ENCODE measurements around the gene GFRA1.

Gene GFRA1, protein sequence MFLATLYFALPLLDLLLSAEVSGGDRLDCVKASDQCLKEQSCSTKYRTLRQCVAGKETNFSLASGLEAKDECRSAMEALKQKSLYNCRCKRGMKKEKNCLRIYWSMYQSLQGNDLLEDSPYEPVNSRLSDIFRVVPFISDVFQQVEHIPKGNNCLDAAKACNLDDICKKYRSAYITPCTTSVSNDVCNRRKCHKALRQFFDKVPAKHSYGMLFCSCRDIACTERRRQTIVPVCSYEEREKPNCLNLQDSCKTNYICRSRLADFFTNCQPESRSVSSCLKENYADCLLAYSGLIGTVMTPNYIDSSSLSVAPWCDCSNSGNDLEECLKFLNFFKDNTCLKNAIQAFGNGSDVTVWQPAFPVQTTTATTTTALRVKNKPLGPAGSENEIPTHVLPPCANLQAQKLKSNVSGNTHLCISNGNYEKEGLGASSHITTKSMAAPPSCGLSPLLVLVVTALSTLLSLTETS

DNA sequence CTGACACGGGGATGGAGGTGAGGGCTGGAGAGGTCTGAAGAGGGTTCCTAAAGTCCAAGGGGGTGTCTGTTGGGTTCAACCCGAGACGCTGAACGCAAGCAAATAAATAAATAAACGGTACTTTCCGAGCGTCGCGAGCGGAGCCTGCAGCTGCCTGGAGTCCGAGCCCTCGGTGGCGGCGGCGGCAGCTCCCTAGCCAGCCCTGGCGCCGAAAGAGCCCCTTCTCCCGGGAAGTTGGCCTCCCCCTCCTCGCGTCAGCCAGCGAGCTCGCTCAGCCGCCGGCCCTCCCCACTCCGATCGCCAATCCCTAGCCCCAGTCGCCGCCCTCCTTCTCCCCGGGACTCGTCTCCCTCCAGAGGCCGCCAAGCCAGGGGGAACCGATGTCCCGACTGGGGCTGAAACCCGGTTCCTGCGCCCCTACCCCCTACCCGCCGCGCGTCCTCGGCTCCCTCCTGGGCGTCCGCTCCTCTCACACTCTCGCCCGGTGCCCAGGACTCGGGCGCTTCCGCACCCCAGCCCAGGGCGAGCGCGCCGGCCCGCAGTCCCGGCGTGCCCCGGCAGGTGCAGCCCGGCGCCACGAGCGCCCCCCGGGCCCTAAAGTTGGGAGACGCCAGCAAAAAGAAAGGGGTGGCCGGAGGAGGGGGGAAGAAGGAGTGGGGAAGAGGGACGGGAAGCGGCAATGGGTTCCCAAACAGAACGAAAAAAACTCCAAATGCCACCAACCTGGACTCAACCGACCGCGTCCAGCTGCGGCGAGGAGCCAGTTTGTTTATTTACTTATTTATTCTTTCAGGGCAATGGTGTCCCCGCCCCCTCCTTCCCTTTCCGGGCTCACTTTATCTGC is at the start of gene GFRA1:
Gene GFRA1, minus strand, starts transcription at position 767 of the 844 bp plus-strand sequence. CDS start 1,177 bp downstream, outside the sequence.
- Mint-ChIP-seq H3K9me3 (no peaks in the 10 kb centered on the region), H3K4me1 (peaks cover 8% of the 10 kb centered on the region), H3K4me3 (peak within 1 kb of the TSS; percentile 15), H3K36me3 (peaks cover 3% of the 10 kb centered on the region), H3K27me3 (peaks cover 68% of the 10 kb centered on the region), H3K27ac (no peak within 1 kb of the TSS)
- CTCF ChIA-PET: no interaction called here
- no peak for DNase-seq

DNA sequence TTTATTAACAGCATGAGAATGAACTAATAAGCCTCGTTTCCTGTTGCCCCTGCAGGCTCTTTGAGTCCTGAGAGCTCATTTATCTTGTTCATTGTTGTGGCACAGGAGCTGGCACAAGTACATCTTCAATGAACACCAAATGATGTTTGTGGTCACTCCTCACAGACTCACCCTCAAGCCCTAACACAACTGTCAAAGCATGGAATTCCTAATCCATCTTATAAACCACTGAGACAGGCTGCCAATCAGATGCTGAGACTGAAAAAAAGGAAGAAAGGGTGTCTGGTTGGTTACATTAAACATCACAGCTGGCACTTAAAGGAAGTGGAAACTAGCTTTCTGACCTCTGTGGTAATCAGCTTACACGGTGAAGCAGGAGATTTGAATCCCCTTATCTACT is 43.5 kb upstream of the GFRA1 start:
- no peak overlapping the region for H3K4me3 Mint-ChIP-seq
- H3K36me3 Mint-ChIP-seq: no peaks in the 10 kb centered on the region
- no peaks in the 10 kb centered on the region for H3K9me3 Mint-ChIP-seq
- no peaks in the 10 kb centered on the region for H3K27me3 Mint-ChIP-seq
- DNase-seq: no peak
- CTCF ChIA-PET: no interaction called here
- H3K27ac Mint-ChIP-seq: no peak overlapping the region
- no peaks in the 10 kb centered on the region for H3K4me1 Mint-ChIP-seq

DNA sequence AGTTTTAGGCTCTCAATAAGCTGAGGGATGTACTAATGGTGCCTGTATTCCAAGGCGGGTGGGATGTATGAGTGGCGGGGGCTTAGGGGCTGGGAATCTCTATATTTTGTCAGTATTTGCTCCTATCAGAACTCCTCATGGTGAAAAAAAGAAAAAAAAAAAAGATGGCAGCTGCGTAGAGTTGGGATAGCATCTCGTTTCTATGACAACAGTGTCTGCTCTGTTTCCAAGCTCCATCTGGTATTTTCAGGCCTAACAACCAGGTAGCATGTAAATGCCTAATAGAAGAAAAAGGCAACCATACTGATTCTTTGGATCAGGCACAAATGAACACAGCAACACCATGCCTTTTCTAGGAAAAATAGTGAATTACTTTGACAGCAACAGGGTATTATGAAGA is 39.5 kb upstream of the GFRA1 start:
- CTCF ChIA-PET: no interaction called here
- DNase-seq: no peak
- Mint-ChIP-seq H3K27ac (no peak overlapping the region), H3K9me3 (no peaks in the 10 kb centered on the region), H3K36me3 (no peaks in the 10 kb centered on the region), H3K4me3 (no peak overlapping the region), H3K4me1 (no peaks in the 10 kb centered on the region), H3K27me3 (no peaks in the 10 kb centered on the region)

DNA sequence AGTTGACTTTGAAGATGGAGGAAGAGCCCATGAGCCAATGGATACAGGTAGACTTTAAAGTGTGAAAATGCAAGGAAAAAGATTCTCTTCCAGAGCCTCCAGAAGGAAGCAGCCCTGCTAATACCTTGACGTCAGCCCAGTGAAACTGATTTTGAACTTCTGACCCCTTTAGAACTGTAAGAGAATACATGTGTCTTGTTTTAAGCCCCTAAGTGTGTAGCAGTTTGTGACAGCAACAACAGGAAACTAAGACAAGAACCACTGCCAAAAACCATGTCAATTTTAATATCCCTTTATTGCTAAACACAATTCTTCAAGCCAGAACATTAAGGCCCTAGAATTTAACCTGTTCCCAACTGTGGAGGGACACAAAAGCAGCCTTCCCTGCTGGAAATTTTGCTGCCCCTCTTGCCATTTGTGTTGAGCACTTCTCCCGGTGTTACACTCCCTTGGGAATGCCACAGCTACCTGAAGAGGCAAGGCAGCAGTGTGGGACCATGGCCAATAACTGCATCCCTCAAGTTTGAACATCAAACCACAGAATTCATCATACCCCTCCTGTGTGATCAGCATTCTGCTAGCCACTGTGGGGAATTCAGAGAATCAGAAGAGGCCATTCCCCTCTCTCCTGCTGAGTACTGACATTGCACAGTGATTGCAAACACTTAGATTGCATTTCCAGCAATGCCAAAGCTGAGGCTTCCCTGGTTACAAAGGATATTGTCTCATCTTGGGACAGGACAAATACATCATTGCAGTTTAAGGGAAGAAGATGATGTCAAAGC is 38.9 kb upstream of the GFRA1 start:
- CTCF ChIA-PET: no interaction called here
- H3K36me3 Mint-ChIP-seq: no peaks in the 10 kb centered on the region
- DNase-seq: no peak
- H3K4me3 Mint-ChIP-seq: no peak overlapping the region
- H3K27ac Mint-ChIP-seq: no peak overlapping the region
- no peaks in the 10 kb centered on the region for H3K4me1 Mint-ChIP-seq
- no peaks in the 10 kb centered on the region for H3K9me3 Mint-ChIP-seq
- no peaks in the 10 kb centered on the region for H3K27me3 Mint-ChIP-seq

DNA sequence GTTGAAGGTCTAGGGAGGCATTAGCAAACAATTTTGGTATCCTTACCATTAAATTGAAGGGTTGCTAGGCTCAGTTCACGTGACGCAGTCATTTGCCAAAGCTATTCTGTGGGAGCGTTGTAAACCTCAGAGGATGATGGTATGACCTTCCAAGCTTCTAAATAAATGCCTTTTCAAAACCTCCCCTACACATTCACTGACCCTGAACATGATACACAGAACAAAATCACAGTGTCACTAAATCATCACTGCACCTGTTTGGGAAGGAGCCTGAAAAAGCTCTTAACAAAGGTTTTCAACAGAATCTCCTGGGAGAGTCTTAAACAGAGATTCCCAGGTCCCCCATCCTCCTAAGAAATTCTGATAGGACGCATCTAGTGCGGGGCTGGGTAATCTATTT is 38.0 kb upstream of the GFRA1 start:
- H3K9me3 Mint-ChIP-seq: no peaks in the 10 kb centered on the region
- H3K27me3 Mint-ChIP-seq: no peaks in the 10 kb centered on the region
- CTCF ChIA-PET: no interaction called here
- no peaks in the 10 kb centered on the region for H3K4me1 Mint-ChIP-seq
- no peak overlapping the region for H3K4me3 Mint-ChIP-seq
- H3K36me3 Mint-ChIP-seq: no peaks in the 10 kb centered on the region
- H3K27ac Mint-ChIP-seq: no peak overlapping the region
- DNase-seq: no peak

DNA sequence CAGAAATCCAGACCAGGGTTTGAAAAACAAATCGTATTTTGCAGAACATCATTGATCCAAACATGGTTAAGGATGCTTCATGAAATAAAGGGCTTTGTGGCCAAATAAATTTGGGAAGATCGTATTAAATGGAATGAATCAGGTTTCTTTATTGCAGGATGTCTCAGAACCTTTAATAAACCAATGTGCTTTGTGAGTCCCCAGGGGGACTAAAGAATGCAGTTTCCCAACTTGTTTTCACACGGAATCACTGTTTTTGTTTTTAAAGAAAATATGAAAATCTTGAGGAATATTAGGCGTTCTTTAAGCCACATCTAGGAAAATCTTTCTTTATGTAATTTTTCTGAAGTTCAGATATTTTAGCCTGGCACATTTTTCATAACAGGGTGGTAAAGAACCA is 34.4 kb upstream of the GFRA1 start:
- Mint-ChIP-seq H3K36me3 (no peaks in the 10 kb centered on the region), H3K4me3 (no peak overlapping the region), H3K27ac (no peak overlapping the region), H3K27me3 (no peaks in the 10 kb centered on the region), H3K4me1 (no peaks in the 10 kb centered on the region), H3K9me3 (peaks cover 3% of the 10 kb centered on the region)
- DNase-seq: no peak
- CTCF ChIA-PET: no interaction called here

DNA sequence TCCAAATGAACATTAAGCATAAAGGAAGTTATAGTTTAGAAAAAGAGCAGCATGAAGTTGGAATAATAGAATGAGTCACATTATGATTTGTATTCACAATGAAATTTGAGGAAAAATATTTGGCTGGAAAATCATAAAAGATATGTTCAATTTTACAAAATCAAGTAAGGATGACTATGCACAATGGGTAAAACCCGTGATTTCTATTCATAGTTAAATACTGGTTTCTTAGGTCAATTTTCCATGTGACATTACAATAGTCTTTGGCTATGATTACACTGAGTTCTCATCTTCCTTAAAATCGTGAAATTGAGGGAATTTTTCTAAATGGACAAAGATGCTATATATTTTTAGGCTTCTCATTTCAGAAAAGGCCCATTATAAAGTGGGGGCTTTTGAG is 33.8 kb upstream of the GFRA1 start:
- CTCF ChIA-PET: no interaction called here
- no peak for DNase-seq
- no peak overlapping the region for H3K4me3 Mint-ChIP-seq
- peaks cover 3% of the 10 kb centered on the region for H3K9me3 Mint-ChIP-seq
- no peak overlapping the region for H3K27ac Mint-ChIP-seq
- H3K27me3 Mint-ChIP-seq: no peaks in the 10 kb centered on the region
- H3K4me1 Mint-ChIP-seq: no peaks in the 10 kb centered on the region
- H3K36me3 Mint-ChIP-seq: no peaks in the 10 kb centered on the region

DNA sequence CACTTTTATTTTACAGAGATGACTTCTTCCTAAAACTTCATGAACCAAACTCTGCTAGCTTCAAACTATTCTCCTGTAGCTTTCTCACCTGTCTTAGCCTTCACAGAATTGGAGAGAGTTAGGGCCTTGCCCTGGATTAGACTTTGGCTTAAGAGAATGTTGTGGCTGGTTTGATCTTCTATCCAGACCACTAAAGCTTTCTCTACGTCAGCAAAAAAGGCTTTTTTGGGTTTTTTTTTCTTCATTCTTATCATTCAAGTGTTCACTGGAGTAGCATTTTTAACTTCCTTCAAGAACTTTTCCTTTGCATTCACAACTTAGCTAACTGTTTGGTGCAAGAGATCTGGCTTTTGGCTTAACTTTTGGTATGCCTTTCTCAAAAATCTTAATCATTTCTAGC is 31.9 kb upstream of the GFRA1 start:
- no peaks in the 10 kb centered on the region for H3K4me1 Mint-ChIP-seq
- CTCF ChIA-PET: no interaction called here
- no peak overlapping the region for H3K4me3 Mint-ChIP-seq
- DNase-seq: no peak
- peaks cover 5% of the 10 kb centered on the region for H3K9me3 Mint-ChIP-seq
- H3K27ac Mint-ChIP-seq: no peak overlapping the region
- H3K27me3 Mint-ChIP-seq: no peaks in the 10 kb centered on the region
- H3K36me3 Mint-ChIP-seq: no peaks in the 10 kb centered on the region

DNA sequence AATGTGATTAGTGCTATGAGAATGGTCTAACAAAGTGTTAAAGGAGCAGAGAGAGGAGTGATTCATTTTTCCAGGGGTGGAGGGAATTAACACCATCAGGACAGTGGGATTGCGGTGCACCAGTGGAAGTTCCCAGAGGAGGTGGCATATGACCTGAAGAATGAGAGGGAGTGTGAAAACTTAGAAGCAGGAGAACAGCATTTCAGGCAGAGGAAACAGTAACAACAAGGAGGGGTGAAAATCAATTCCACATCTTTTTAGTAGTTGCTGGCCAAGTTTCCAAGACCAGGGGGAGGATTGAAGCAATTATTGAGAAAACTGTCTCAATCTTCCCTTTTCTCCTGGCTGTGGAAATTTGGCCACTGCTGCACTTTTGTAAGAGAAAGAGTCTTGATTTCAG is 27.5 kb upstream of the GFRA1 start:
- Mint-ChIP-seq H3K9me3 (peaks cover 5% of the 10 kb centered on the region), H3K36me3 (no peaks in the 10 kb centered on the region), H3K27me3 (no peaks in the 10 kb centered on the region), H3K27ac (no peak overlapping the region), H3K4me3 (no peak overlapping the region), H3K4me1 (no peaks in the 10 kb centered on the region)
- DNase-seq: no peak
- CTCF ChIA-PET: no interaction called here

DNA sequence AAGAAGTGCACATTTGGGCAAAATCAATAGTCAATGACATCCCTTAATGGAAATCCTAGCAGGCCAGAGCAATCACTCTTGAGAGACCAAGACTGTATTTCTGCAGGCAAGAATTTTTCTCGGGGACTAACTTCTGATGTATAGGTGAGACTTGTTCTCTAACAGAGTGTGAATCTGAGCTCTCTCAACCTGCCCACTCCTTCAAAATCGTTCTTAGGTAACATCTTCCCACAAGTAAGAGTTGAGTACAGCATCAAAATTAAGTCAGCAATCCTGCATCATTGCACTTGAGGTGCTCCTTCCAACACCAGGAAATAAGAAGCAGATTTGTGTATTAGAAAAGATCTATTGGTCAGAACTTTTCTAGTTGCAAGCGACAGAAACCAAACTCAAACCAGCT is 25.6 kb upstream of the GFRA1 start:
- no peak overlapping the region for H3K4me3 Mint-ChIP-seq
- no peaks in the 10 kb centered on the region for H3K27me3 Mint-ChIP-seq
- peaks cover 5% of the 10 kb centered on the region for H3K9me3 Mint-ChIP-seq
- CTCF ChIA-PET: no interaction called here
- no peak overlapping the region for H3K27ac Mint-ChIP-seq
- no peaks in the 10 kb centered on the region for H3K36me3 Mint-ChIP-seq
- H3K4me1 Mint-ChIP-seq: no peaks in the 10 kb centered on the region
- no peak for DNase-seq

DNA sequence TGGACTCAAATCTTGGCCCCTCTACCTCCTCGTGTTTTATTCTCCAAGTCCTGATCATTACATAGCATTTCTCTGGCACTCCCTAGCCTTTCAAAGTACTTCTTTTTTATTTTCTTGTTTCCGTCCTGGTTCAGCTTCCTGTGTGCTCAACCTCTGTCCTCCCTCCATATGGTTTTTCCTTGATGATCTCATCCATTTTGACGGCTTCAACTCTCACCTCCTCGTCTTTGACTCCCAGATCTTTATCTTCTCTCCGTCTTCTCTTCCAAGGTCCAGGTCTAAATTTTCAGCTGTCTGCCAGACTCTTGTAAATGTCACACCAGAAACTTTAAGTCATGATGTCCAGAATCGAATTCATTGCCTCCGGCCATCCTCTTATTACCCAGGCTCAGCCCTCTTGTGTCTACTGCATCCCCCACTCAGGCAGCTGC is 23.3 kb upstream of the GFRA1 start:
- no peak for DNase-seq
- no peaks in the 10 kb centered on the region for H3K36me3 Mint-ChIP-seq
- CTCF ChIA-PET: interaction anchor here (0.9 kb wide), 1 partner anchor 590 kb away, joined by 3 read pairs; no protein-coding TSS in a partner anchor
- H3K4me1 Mint-ChIP-seq: no peaks in the 10 kb centered on the region
- H3K9me3 Mint-ChIP-seq: peaks cover 2% of the 10 kb centered on the region
- H3K4me3 Mint-ChIP-seq: no peak overlapping the region
- no peak overlapping the region for H3K27ac Mint-ChIP-seq
- no peaks in the 10 kb centered on the region for H3K27me3 Mint-ChIP-seq

DNA sequence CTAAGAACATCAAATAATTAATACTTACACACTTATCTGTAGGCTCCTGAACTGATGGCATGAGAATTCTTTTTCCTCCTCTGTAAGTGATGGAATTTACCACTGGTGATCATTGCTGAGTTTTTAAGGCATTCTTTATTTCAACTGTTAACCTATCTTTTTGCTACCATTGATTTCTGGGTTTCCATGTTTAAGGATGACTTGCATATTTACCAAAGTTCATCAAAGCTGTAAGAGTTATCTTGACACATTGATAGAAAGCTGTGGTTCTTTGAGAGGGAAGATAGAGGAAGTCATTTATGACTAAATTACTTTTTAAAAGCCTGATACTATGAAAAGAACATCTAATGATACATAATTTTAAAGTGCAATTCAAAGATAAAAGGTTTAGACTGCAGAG is 19.5 kb upstream of the GFRA1 start:
- no peak overlapping the region for H3K4me3 Mint-ChIP-seq
- no peak overlapping the region for H3K27ac Mint-ChIP-seq
- DNase-seq: no peak
- CTCF ChIA-PET: no interaction called here
- no peaks in the 10 kb centered on the region for H3K4me1 Mint-ChIP-seq
- H3K9me3 Mint-ChIP-seq: no peaks in the 10 kb centered on the region
- no peaks in the 10 kb centered on the region for H3K36me3 Mint-ChIP-seq
- no peaks in the 10 kb centered on the region for H3K27me3 Mint-ChIP-seq

DNA sequence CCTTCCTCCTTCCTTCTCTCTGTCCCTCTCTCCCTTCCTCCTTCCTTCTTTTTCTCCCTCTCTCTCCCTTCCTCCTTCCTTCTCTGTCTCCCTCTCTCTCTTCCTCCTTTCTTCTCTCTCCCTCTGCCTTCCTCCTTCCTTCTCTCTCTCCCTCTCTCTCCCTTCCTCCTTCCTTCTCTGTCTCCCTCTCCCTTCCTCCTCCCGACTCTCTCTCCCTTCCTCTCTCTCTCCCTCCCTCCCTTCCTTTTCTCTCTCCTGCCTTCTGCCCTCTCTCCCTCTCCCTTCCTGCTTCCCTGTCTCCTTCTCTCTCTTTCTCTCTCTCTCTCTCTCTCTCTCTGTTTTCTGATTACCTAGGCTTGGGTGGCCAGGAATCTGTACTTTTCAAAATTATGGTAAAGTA is 16.6 kb upstream of the GFRA1 start:
- no peak overlapping the region for H3K27ac Mint-ChIP-seq
- H3K27me3 Mint-ChIP-seq: no peaks in the 10 kb centered on the region
- no peaks in the 10 kb centered on the region for H3K9me3 Mint-ChIP-seq
- peaks cover 7% of the 10 kb centered on the region for H3K4me1 Mint-ChIP-seq
- H3K4me3 Mint-ChIP-seq: no peak overlapping the region
- CTCF ChIA-PET: no interaction called here
- no peak for DNase-seq
- H3K36me3 Mint-ChIP-seq: no peaks in the 10 kb centered on the region

DNA sequence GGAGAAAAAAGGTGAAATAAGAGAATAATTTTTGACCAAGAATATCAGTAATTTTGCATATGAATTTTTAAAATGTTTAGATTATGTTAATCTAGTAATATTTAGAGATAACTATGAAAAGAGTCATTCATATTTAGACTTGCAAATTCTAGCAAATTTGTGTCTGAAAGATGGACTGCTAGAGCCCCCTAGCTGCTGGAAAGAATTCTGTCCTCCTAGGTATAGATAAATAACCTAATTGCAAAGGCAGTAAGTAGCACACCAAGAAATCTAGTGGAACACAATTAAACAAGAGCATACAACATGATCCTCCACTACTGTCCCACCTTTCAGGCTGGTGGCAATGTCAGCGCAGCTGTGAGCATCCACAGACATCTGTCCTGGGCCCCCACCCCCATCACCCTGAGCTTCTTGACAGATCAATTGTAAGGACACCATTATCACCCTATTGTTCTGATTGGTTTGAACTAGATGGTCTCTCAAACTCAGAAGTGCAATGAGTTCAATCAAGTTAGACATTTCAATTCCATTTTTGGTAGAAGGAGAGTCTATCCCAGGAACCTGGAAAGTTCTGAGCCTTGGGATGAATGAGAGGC is 15.0 kb upstream of the GFRA1 start:
- Mint-ChIP-seq H3K27me3 (no peaks in the 10 kb centered on the region), H3K4me3 (no peak overlapping the region), H3K27ac (no peak overlapping the region), H3K36me3 (no peaks in the 10 kb centered on the region), H3K9me3 (no peaks in the 10 kb centered on the region), H3K4me1 (peaks cover 7% of the 10 kb centered on the region)
- DNase-seq: peak; percentile 37
- CTCF ChIA-PET: interaction anchor here (0.7 to 2.4 kb wide), 3 partner anchors 12 to 581 kb away, joined by 3 to 9 read pairs (median 4); no protein-coding TSS in a partner anchor
